ENCODE measurements around the gene NFKBIE.

The NFKBIE gene

DNA sequence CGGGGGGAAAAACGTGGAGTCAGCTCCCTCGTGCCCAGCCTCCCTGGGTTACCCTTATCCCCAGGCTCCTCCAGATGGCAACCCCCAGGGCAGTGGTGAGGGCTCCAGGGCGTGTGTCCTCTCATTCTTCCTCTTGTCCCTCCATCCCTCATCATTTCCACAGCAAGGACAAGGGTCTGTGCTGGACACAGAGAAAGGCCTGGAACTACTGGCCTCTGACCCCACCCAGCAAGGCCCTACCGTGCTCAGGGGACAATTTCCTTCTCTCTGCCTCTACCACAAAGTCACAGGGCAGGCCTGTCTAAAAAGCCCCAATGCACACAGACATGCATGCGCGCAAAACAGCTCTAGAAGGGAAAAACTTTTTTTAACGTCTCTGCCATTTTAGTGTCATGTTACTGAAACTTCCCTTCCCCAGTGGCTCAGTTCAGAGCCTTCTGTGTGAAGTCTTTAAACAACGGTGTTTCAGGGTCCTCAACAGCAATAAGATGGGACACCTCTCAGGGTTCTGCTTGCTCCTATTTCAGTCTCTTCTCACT, 7.0 kb downstream of the NFKBIE start:
- DNase-seq (ENCODE audit: low read depth) = no peak

DNA sequence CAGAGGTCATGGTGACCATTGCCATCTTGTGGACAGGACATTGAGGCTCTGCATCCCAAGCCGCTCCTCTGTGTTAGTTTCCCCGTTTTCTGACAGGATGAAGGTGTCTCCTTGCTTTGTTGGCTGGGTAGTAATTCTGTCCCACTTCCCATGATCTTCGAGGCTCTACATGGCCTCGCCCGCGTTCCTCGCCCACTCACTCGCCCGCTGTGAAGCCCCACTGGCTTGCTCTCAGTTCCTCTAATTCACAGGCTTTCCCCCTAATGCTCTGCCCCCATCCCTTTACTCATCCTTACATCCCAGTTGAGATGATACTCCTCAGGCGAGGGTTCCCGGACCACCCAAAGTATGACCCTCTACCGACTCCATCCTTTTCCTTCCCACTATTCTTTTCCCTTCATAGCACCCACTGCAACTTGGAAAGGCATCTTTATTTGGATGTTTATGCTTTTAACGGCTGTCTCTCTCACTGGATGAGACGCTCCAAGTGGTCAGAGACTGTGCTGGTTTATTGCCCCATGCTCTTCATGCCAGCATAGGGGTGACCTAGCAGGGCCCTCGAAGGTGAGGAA, 7.5 kb downstream of the NFKBIE start:
- DNase-seq (ENCODE audit: low read depth) = no peak

DNA sequence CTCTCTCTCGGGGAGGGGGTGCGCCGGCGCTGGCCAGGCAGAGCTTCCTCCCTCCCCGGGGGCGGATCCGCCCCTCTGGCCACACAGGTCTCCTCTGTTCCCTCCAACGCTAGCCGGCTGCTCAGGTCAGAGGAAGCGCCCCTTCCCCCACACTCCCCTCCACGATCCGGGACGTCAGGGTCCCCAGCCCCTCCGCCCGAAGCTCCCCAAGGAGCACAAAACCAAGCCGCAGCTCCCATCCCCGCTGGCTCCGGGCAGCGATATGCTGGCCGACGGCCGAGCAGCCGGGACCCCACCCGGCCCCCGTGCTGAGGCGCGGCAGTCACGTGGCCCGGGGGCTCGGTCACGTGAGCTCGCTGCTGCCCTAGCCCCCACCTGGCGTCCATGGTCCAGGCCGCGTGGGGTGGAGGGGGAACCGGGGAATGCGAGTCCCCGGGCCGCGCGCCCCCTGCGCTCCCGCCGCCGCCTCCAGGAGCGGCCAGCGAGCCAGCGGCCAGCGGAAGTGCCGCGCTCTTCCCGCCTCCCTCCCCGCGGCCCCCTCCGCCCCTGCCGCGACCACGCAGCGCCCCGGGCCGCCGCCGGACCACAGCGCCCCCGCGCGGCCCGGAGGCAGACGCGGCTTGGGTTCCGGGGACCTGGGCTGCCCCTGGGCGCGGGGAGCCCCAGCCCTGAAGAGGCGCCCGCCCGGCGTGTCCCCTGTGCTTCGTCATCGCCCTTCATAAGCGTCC, 8.2 kb downstream of the NFKBIE start, which contains the start of gene SLC35B2:
Gene SLC35B2, minus strand, starts transcription at position 504 of the 728 bp plus-strand sequence. Its CDS starts 118 bp downstream, at position 386.
- peak; percentile 57 for DNase-seq (ENCODE audit: low read depth)

DNA sequence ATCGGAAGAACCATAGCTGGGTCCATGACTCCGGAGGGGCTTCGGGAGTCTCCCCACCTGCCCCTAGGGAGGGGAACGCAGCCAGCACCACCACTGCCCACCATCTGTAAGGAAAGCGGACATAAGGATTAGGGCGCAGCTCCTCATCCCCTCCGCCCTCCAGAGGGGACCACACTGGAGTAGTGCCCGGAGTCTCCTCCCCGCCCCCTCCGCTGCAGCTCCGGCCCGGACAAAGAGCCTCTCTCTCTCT, 8.7 kb downstream of the NFKBIE start:
- DNase-seq (ENCODE audit: low read depth) = no peak

DNA sequence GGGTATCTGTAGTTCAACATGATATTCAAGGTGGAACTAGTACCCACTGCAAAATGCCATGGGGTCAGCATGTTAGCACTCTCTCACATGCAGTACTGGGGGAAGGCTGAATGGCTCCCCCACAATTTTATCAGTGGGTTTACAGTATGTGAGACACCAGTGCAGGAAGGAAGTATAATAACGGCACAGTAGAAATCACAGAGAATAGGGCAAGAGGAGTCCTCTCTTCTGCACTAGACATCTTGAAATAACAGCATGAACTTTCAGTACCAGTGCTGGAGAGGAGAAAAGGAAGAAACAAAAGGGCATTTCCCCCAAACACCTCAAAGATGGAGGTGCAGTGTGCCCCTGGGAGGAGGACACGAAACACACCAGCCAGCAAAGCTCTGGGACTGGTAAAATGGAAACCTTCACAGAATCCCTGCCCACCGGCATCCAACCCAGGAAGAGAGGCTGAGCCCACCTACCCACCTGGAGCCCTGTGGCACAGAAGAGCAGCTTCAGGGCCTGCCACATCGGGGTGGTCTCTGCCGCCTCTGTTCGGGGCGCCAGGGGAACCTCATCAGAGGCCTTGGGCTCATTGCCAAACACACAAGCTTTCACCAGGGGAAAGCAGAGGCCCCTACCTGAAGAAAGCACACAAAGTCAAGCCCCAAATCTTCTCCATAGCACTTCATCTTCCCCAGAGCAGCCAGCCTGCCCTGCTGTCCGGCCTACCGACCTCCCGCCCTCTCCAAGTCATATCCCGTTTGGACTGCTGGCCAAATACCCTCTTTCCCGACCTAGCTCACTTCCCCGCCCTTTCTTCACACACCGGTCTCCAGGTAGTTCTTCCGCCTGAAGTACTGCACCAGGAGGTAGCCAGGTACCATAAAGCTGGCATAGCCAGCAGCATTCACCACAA, 9.2 kb downstream of the NFKBIE start:
- DNase-seq (ENCODE audit: low read depth) = no peak

DNA sequence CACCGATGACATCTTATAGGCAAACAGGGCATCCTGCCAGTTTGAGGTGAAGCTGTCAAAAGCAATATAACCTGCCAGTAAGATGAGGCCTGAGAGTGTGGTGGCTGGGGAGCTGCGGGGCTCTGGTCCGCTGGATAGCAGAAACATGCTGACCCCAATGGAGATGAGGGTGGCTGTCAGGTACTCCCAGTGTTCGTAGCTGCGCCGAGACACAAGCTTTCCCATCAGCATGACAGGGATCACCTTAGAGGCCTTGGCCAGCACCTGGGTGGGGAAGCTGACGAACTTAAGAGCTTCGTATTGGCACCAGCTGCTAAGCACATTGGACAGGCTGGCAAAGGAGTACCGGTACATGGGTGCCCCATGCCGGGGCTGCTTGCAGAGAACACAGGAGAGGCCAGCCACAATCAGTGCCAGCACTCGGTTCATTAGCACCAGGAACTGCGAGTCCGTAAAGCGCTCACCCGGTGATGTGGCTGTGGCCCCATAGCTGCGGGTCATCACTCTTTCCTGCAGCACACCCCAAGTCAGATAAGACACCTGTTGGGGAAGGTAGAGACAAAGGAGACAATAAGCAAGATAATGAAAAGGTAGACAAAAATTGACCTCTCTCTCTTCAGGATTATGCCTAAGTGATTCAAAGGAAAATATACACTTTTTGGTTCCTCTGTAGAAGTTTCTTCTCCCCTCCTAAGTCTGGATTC, 10.1 kb downstream of the NFKBIE start:
- no peak for DNase-seq (ENCODE audit: low read depth)

DNA sequence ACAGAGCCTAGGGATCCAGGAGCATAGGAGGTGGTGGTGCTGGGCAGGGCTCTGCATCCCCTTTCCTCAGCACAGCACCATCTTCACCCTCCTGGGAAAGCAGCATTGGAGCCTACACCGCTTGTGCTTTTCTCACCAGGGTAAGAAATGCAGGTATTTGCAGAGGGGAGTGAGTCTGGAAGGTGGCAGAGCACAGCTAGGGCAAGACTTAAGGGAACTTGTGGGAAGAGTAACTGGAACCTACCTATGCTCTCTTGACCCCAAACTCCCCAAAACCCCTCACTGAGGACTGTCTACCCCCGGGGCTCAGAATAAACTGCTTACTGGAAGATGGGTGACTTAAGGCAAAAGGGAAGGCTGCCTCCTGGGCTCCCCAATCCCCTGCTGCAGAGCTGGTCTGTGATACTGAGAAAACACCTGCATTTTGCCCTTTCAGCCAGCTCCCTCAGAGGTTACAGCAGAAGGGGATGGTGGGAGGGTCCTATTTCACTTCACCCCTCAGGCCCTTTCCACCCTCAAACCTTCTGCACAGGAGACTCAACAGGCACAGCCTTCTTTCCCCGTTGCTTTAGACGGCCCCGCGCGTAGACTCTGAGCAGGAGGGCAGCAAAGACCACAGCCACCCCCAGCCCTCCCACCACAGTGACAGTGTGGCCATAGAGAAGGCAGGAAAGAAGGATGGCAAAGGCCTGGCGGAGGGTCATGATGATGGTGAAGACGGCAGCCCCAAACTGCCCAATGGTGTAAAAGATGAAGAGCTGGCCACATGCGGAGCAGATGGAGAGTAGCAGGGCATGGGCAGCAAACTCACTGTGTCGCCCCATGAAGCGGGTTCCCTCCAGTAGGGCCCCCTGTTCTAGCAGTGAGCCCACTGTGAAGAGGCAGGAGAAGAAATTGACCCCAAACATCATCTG, 10.9 kb downstream of the NFKBIE start:
- no peak for DNase-seq (ENCODE audit: low read depth)

DNA sequence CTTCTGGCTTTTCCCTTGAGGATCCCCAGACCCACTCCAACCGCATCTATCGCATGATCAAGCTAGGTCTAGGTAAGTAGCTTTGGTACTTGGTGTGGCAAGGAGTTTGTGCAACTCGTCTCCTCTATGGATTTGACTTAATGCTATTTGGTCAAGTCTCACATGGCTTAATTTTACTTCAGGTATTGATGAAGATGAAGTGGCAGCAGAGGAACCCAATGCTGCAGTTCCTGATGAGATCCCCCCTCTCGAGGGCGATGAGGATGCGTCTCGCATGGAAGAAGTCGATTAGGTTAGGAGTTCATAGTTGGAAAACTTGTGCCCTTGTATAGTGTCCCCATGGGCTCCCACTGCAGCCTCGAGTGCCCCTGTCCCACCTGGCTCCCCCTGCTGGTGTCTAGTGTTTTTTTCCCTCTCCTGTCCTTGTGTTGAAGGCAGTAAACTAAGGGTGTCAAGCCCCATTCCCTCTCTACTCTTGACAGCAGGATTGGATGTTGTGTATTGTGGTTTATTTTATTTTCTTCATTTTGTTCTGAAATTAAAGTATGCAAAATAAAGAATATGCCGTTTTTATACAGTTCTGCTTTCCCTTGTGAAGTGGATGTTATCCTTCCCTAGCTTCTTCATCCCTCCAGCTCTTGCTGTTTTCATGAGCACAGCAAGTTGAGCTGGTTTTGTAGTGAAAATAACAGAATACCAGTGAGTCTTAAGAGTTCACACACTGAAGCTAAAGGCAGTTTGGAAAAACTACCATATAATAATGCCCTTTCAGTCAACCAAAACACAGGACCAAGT, 11.8 kb downstream of the NFKBIE start:
- DNase-seq (ENCODE audit: low read depth) = no peak

DNA sequence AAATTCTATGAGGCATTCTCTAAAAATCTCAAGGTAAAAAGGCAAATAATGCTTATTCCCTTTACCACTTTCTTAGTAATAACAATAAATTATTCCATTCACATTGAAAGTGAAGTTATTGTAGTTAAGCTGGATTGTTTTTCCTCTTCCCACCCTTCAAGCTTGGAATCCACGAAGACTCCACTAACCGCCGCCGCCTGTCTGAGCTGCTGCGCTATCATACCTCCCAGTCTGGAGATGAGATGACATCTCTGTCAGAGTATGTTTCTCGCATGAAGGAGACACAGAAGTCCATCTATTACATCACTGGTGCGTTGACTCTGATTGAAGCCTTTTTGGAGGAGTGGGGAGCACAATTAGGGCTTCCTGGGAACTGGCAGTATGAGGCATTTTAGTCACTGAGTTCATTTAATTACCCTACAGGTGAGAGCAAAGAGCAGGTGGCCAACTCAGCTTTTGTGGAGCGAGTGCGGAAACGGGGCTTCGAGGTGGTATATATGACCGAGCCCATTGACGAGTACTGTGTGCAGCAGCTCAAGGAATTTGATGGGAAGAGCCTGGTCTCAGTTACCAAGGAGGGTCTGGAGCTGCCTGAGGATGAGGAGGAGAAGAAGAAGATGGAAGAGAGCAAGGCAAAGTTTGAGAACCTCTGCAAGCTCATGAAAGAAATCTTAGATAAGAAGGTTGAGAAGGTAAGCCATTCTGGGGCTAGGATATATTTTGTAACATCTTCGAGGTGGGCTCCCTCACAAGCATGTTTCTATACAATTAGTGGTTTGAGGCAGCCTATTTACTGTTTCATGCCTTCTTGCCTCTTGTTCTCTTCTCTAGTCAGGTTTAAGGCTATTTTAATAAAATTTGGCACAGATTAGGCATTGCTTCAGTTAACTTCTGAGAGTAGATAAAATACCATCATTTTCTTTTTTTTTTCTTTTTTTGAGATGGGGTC, 13.5 kb downstream of the NFKBIE start:
- DNase-seq (ENCODE audit: low read depth) = no peak

DNA sequence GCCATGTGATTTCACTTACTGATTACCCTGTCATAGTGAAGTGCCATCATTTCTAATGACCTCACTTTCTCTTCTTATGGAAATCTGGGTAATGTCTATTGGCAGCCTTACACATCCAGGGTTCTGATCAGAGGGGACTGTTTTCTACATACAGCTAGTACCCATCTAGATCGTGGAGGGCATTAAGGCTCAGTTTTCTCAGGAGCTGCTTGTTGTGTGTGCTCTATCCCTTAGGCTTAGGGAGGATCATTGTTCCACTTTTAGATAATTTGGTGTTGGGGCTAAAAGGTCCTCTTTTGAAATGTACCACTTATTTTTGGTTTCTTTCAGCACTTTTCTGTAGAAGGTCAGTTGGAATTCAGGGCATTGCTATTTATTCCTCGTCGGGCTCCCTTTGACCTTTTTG, 14.6 kb downstream of the NFKBIE start:
- DNase-seq (ENCODE audit: low read depth) = no peak

DNA sequence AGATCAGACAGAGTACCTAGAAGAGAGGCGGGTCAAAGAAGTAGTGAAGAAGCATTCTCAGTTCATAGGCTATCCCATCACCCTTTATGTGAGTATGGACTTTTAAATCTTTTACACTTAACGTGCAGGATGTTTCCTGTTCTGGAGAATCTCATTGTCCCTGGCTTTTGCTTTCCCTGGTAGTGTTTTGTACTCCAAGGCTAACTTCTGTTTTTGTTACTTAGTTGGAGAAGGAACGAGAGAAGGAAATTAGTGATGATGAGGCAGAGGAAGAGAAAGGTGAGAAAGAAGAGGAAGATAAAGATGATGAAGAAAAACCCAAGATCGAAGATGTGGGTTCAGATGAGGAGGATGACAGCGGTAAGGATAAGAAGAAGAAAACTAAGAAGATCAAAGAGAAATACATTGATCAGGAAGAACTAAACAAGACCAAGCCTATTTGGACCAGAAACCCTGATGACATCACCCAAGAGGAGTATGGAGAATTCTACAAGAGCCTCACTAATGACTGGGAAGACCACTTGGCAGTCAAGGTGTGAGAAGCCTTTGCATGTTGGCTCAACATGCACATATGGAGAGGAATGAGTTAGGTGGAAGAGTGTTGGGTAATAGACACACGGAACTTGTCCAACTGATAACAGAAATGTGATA, 15.2 kb downstream of the NFKBIE start:
- DNase-seq (ENCODE audit: low read depth) = no peak

DNA sequence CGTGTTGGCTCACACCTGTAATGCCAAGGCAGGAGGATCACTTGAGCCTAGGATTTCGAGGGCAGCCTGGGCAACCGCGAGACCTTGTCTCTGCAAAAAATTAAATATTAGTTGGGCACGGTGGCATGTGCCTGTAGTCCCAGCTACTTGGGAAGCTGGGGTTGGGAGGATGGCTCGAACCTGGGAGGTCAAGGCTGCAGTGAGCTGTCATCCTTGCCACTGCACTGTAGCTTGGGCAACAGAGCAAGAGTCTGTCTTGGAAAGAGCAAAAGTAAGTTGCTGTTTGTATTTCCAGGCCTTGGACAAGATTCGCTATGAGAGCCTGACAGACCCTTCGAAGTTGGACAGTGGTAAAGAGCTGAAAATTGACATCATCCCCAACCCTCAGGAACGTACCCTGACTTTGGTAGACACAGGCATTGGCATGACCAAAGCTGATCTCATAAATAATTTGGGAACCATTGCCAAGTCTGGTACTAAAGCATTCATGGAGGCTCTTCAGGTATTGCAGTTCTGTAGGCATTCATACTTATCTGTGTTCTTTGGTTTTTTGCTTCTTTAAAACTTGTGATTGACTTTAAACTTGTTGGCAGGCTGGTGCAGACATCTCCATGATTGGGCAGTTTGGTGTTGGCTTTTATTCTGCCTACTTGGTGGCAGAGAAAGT, 16.1 kb downstream of the NFKBIE start:
- no peak for DNase-seq (ENCODE audit: low read depth)

DNA sequence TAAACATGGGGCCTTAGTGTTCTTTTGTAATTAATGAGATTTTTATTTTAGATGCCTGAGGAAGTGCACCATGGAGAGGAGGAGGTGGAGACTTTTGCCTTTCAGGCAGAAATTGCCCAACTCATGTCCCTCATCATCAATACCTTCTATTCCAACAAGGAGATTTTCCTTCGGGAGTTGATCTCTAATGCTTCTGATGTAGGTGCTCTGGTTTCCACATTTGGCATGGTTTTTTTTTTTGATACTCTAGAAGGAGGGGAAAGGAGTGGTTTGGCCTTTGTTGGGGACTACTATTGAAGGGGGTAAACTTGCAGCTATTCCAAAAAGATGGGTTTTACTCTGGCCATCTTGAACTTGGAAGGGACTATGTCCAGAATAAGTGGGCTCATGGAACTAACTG, 16.8 kb downstream of the NFKBIE start:
- no peak for DNase-seq (ENCODE audit: low read depth)

DNA sequence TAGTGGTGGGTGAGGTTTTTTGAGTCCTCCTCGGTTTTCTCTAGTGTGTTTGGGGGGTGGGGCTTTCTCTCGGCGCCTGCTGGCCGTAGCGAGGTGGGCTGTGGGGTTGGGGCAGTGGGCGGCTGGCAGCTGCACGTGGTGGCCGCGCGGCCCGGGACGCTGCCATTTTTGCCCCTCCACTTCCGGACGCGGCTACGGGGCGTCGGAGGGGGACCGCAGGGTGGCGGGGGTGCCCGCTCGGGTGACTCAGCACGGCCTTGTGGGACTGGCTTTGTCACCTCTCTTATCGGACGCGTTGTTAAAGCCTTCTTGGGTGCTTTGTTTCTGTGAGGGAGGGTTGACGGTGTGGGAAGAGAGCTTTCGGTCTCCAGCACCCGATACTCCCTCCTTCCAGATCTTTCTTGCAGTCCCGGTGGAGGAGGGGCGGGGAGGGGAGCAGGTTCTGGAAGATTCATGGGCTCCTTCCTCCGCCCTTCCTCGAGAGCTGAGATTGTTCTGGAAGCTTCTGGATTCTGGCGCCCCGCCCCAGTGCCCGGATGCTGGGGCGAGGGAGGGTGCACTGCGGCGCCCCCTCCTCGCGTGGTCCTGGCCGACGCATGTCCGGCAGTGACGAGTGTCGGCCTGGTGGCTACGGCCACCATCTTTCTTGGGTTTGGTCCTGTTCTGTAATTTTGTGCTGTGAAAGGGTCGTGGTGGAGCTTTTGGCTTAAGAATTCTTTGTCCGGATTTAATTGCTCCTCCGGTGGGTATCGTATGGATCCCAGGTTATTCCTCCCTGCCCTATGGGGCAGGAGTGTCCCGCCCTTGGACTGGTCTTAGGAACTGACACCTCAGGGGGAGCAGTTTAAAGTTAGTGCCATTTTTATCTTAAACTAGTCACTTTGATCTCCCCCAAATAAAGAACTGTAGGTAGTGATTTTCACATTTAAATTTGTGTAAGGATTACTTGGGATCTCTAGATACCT, 17.7 kb downstream of the NFKBIE start:
- DNase-seq (ENCODE audit: low read depth) = peak; percentile 89

DNA sequence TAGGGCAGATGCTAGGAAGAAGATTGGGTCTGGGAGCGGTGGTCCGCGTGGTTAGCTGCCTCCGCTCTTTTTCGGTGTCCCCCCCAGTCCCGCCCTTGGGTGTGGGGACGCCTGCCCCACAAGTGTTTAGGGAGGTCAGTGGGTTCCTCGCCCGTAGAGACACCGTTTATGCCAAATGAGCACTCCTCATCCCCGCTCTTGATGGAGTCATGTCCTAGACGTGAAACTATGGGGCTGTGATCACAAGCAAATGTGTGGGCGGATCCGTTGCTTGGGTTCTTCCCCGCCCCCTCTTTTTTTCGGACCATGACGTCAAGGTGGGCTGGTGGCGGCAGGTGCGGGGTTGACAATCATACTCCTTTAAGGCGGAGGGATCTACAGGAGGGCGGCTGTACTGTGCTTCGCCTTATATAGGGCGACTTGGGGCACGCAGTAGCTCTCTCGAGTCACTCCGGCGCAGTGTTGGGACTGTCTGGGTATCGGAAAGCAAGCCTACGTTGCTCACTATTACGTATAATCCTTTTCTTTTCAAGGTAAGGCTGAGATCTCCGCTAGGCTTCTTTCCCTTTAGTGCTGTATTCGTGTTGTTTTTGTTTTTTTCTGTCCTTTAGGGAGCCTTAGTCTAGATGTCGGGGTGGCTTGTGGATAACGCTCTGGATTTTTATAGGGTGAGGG, 18.6 kb downstream of the NFKBIE start, which contains the start of gene HSP90AB1:
Gene HSP90AB1, plus strand, starts transcription at position 439 of the 675 bp plus-strand sequence. CDS start 1,529 bp downstream, outside the sequence.
- DNase-seq (ENCODE audit: low read depth) = peak; percentile 91
